Sigmoid colon (tissue), 7 donors: ENCODE measurements around the gene MRPL40. TPM values are rescaled to one million over a fixed set of nuclear protein-coding genes. Genes with fewer than 3 reads are reported as not detected.
A peak's percentile ranks its signal among the peaks of the same experiment; 100 is the strongest.

ENCODE experiments used
- DNase-seq: peaks from one replicate; pipeline ENCODE4 v3.0.0-alpha.2; 2019
- H3K27ac ChIP-seq, 4 donors: fragments of 200-600 bp; sonication (generic); one replicate each; pipeline ENCODE4 v1.5.1; 2016 to 2019; ENCODE audit warnings: mild to moderate bottlenecking in 1 of 4
- H3K27me3 ChIP-seq, 3 donors: fragments of 200-600 bp; sonication (generic); one replicate each; pipeline ENCODE4 v1.5.1; 2019; ENCODE audit warnings: mild to moderate bottlenecking in 1 of 3
- H3K36me3 ChIP-seq, 4 donors: fragments of 200-600 bp; sonication (generic); one replicate each; pipeline ENCODE4 v1.5.1; 2016 to 2019
- H3K4me1 ChIP-seq, 4 donors: fragments of 200-600 bp; sonication (generic); one replicate each; pipeline ENCODE4 v1.5.1; 2017 to 2019
- H3K4me3 ChIP-seq, 4 donors: fragments of 200-600 bp; sonication (generic); one replicate each; pipeline ENCODE4 v1.5.1; 2017 to 2019; ENCODE audit warnings: mild to moderate bottlenecking in 2 of 4, moderate library complexity in 1 of 4
- H3K9me3 ChIP-seq, 4 donors: fragments of 200-600 bp in 3 of 4; sonication (generic) in 3 of 4; one replicate each; pipeline versions ENCODE4 v1.5.1 to v1.6.1; 2013 to 2019
- EP300 ChIP-seq, 4 donors: sonication (generic); formaldehyde crosslinking; IDR thresholded peaks; one replicate each; pipeline ENCODE4 v1.6.1; 2017; ENCODE audit warnings: antibody characterized with exemption in 4 of 4
- POLR2A ChIP-seq, 2 donors: fragments of 450-650 bp; IDR thresholded peaks; one replicate each; pipeline ENCODE4 v1.6.1; 2016; ENCODE audit warnings: antibody characterized with exemption in 2 of 2, mild to moderate bottlenecking in 2 of 2, moderate library complexity in 2 of 2
- POLR2AphosphoS5 ChIP-seq, 4 donors: sonication (generic); formaldehyde crosslinking; IDR thresholded peaks; one replicate each; pipeline ENCODE4 v1.6.1; 2017; ENCODE audit warnings: antibody characterized with exemption in 4 of 4
- WGBS, 2 donors: extraction: QIAGEN DNeasy Blood & Tissue Kit; methylation state at CpG; one replicate each; pipeline ENCODE4 v1.1.7; 2013; 5-methylcytosine and 5-hydroxymethylcytosine counted together
- intact Hi-C: fragments of 100-400 bp; cut with DNase I; formaldehyde crosslinking; loops from one replicate; pipeline ENCODE4 v1.15.1; 2023
- polyA plus RNA-seq, 3 donors: library from polyadenylated mRNA; stranded (reverse); fragments of 200-250 nt; gene quantifications; one replicate each; pipeline ENCODE4 v1.2.3, GENCODE V29; 2013
- total RNA-seq, 4 donors: library from RNA; depleted of rRNA; stranded (reverse); fragments of >200 nt; gene quantifications; one replicate each; pipeline ENCODE4 v1.1.0, GENCODE V29; 2016
- TF ChIP-seq, protein P1 (sequence below), 4 experiments: fragments of 450-650 bp in 3 of 4; fragments of 200-600 bp in 1 of 4; IDR thresholded peaks; one replicate each; pipeline ENCODE4 v1.5.1; 2016 to 2019; ENCODE audit warnings: antibody characterized with exemption in 4 of 4, mild to moderate bottlenecking in 3 of 4, moderate library complexity in 2 of 4
- donor health status: healthy with polysubstance abuse.
- donor health status: Bipolar disorder and iron deficiency.
- donor health status: healthy.

MRPL40 gene
- total and polyA plus RNA-seq, 7 donors, result 19.5 to 32.4 (median 30.1) TPM

GRCh38 chr22:19447330-19448075 is 15.2 kb downstream of the MRPL40 start, which contains the start of gene C22orf39:
TSS of gene C22orf39 (minus strand) at chr22:19447711. CDS start at chr22:19447688, 23 bp downstream.
- TF ChIP-seq POLR2AphosphoS5 (IDR thresholded peaks at IDR 0.05) (peak; percentile 89 to 97 (median 96)), POLR2A (IDR thresholded peaks at IDR 0.05) (peak; percentile 53 to 63), EP300 (IDR thresholded peaks at IDR 0.05) (peak in 1 of 4 donors; percentile 12)
- TF ChIP-seq, protein P1, sequence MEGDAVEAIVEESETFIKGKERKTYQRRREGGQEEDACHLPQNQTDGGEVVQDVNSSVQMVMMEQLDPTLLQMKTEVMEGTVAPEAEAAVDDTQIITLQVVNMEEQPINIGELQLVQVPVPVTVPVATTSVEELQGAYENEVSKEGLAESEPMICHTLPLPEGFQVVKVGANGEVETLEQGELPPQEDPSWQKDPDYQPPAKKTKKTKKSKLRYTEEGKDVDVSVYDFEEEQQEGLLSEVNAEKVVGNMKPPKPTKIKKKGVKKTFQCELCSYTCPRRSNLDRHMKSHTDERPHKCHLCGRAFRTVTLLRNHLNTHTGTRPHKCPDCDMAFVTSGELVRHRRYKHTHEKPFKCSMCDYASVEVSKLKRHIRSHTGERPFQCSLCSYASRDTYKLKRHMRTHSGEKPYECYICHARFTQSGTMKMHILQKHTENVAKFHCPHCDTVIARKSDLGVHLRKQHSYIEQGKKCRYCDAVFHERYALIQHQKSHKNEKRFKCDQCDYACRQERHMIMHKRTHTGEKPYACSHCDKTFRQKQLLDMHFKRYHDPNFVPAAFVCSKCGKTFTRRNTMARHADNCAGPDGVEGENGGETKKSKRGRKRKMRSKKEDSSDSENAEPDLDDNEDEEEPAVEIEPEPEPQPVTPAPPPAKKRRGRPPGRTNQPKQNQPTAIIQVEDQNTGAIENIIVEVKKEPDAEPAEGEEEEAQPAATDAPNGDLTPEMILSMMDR (IDR thresholded peaks at IDR 0.05), result no peak
- peak; percentile 96 for DNase-seq
- Histone ChIP-seq H3K4me1 (peaks cover 0 to 27% (median 23%) of the 10 kb centered on the region in 4 donors), H3K27me3 (no peaks in the 10 kb centered on the region), H3K36me3 (peaks cover 1 to 49% (median 8%) of the 10 kb centered on the region in 4 donors), H3K9me3 (no peaks in the 10 kb centered on the region), H3K27ac (peak within 1 kb of the TSS; percentile 88 to 93 (median 92)), H3K4me3 (peak within 1 kb of the TSS; percentile 64 to 94 (median 72))
- intact Hi-C loops, result loop anchor here (5.0 to 10.0 kb wide), 4 partner anchors 270 to 495 kb away; partner anchors contain the start of genes COMT, DGCR2, GNB1L and RTL10
- 0% methylated on average over 92 of the region's 92 CpGs for whole genome bisulfite sequencing, 2 donors

- Histone ChIP-seq H3K27me3 (no peaks in the 10 kb centered on the region), H3K36me3 (peaks cover 5 to 49% (median 13%) of the 10 kb centered on the region in 4 donors), H3K27ac (peak overlapping the region; percentile 88 to 93 (median 92)), H3K4me1 (peaks cover 0 to 27% (median 23%) of the 10 kb centered on the region in 4 donors), H3K4me3 (peak overlapping the region; percentile 64 to 94 (median 72)), H3K9me3 (no peaks in the 10 kb centered on the region)
- intact Hi-C loops, result loop anchor here (5.0 to 10.0 kb wide), 4 partner anchors 271 to 494 kb away; partner anchors contain the start of genes COMT, DGCR2, GNB1L and RTL10
- TF ChIP-seq POLR2A (IDR thresholded peaks at IDR 0.05) (no peak), POLR2AphosphoS5 (IDR thresholded peaks at IDR 0.05) (no peak), EP300 (IDR thresholded peaks at IDR 0.05) (no peak)
- TF ChIP-seq, protein P1 (IDR thresholded peaks at IDR 0.05), result no peak
- peak; percentile 72 for DNase-seq
- WGBS, 2 donors, result 9 to 15% methylated on average over 14 of the region's 14 CpGs
Observed at GRCh38 chr22:19448076-19448607, 15.8 kb downstream of the MRPL40 start.

DNA sequence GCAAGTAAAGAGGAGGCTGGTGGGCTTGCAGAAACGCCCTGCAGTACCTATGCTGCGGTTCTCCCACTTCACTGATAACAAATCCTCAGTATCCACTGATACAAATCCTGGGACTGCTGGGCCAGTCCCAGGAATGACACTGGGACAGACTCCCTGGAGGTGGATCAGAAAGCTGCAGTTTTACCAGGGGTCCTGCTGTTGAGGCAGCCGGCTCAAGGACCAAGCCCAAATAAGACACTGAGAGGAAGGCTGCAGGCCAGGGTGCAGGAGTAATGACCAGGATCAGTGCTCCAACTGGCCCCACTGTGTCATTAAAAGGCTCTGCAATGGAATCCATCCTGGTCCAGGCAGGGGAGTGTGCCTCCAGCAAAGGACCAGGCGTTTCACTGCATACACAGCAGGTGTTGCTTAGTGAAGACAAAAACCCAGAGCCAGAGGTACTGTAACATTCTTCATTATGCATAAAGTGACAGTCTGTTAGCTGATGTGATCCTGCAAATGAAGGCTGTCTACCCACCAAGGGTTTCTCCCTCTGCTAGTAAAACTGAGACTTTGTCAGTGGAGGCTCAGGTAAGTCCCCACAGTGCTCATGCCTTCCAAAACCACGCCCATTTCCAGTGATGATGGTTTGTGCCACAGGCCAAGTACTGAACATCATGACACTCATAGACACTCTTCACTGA is 16.5 kb downstream of the MRPL40 start:
- Histone ChIP-seq H3K9me3 (no peaks in the 10 kb centered on the region), H3K27me3 (no peaks in the 10 kb centered on the region), H3K27ac (peak overlapping the region in 3 of 4 donors; percentile 91 to 93 (median 92)), H3K4me1 (peaks cover 0 to 27% (median 23%) of the 10 kb centered on the region in 4 donors), H3K4me3 (peak overlapping the region in 1 of 4 donors; percentile 94), H3K36me3 (peaks cover 7 to 49% (median 17%) of the 10 kb centered on the region in 4 donors)
- DNase-seq, result no peak
- intact Hi-C loops, result loop anchor here (5.0 to 10.0 kb wide), 4 partner anchors 272 to 493 kb away; partner anchors contain the start of genes COMT, DGCR2, GNB1L and RTL10
- TF ChIP-seq, protein P1 (IDR thresholded peaks at IDR 0.05), result no peak
- TF ChIP-seq POLR2AphosphoS5 (IDR thresholded peaks at IDR 0.05) (no peak), EP300 (IDR thresholded peaks at IDR 0.05) (no peak), POLR2A (IDR thresholded peaks at IDR 0.05) (no peak)
- WGBS, 2 donors, result 81 to 85% methylated on average over 5 of the region's 5 CpGs

DNA sequence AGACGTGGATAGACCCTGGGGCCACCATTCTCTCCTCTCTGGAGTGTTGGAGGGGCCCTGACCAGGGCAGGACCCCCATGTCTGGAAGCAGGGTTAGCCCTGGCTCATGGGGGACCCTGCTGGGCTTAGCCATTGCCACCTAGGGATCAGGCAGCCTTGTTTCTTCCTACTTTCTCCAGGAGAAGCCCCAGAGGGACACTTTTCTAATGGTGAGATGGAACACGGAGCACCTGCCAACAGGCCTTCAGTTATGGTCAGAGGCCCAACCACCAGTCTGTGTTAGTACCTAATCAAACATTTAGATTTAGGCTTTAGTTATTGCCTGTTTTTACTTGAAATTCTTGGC is 17.1 kb downstream of the MRPL40 start:
- intact Hi-C loops, result loop anchor here (5.0 to 10.0 kb wide), 4 partner anchors 272 to 493 kb away; partner anchors contain the start of genes COMT, DGCR2, GNB1L and RTL10
- DNase-seq, result no peak
- H3K27me3 ChIP-seq, result no peaks in the 10 kb centered on the region
- H3K27ac ChIP-seq, result no peak overlapping the region
- no peaks in the 10 kb centered on the region for H3K9me3 ChIP-seq
- WGBS, 2 donors, result 86% methylated on average over 2 of the region's 2 CpGs
- TF ChIP-seq POLR2AphosphoS5 (IDR thresholded peaks at IDR 0.05) (no peak), POLR2A (IDR thresholded peaks at IDR 0.05) (no peak), EP300 (IDR thresholded peaks at IDR 0.05) (no peak)
- TF ChIP-seq, protein P1 (IDR thresholded peaks at IDR 0.05), result no peak
- peaks cover 0 to 27% (median 23%) of the 10 kb centered on the region in 4 donors for H3K4me1 ChIP-seq
- no peak overlapping the region for H3K4me3 ChIP-seq
- H3K36me3 ChIP-seq, result peaks cover 4 to 49% (median 17%) of the 10 kb centered on the region in 4 donors
